ENCODE measurements around the gene SRGAP1.
"Not testable (repeated sequence)": the region's sequence is repeated elsewhere in the genome, so short reads cannot be mapped to it uniquely, and the experiment has no call there.

SRGAP1 gene

DNA sequence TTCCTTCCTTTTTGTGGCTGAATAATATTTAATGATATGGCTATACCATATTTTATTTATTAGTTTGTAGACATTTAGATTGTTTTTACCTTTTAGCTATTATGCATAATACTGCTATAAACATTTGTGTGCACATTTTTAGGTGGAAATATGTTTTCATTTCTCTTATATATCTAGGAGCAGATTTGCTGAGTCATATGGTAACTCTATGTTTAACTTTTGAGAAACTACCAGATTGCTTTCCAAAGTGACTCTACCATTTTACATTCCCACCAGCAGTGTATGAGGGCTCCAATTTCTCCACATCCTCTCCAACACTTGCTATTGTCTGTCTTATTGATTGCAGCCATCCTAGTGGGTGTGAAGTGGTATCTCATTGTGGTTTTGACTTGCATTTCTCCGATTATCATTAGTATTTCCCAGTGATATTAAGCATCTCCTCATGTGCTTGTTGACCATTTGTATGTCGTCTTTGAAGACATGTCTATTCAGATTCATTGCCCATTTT lies 217.4 kb downstream of the SRGAP1 start:
- DNase-seq: no peak

DNA sequence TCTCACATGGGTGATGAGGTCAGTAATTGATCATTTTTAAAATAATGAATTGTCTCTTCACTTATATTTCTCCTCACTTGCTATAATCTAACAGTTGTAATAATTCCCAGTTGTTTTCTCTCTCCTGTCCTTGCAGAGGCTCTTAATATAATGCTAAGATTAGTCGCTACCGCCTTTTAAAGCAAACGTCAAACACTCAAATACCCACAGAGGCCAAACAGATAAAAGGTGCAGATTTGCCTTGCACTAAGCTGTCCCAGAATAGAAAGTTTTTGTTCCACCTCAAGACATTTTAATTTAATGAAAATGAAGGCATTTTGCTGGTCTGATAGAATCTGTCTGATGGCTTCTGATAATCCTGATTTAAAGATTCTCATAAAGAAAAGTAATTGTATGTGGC lies 218.6 kb downstream of the SRGAP1 start:
- no peak for DNase-seq

GRCh38 chr12:64064240-64064639 lies 219.7 kb downstream of the SRGAP1 start:
- DNase-seq: no peak

DNA sequence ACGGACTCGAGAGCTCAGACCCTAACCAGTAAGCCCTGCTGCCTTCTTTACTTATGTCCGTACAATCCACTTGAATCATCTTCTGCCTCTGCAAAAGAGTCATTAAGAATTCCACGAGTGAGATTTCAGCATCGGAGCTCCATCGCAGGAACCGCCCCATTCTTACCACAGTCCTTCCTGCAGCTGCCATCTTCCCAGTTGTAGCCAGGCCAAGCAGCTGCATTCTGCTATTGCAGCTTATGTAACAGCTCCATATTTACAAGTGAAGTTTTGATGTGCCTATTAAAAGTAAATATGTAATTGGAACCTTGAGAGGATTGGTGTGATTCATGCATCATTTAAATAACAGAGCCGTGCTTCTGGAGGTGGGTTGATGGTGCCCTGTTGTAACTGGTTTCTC lies 220.2 kb downstream of the SRGAP1 start:
- no peak for DNase-seq

DNA sequence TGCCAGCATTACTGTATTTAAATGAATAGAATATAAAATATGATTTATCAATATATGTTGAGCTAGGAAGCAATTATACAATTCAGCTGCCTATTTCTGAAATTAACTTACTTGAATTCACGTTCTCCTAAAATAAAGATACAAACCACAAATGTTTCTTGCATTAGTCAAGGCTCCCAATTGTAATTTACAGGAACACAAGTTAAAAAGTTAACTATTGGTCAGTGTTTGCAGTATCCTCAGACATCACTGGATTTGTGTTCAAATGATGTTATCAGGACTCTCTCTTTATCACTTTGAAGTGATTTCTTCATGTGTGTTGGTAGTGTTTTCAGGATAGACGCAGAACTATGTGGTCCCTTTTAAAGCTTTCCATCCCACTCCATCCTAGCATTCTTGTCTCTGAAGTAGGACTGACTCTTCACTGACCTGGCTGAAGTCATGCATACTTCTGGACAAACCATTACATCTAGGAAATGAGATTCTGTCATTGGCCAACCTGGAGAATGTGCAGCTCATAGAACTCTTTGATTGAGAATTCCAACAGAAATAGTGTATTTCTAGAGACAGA lies 221.5 kb downstream of the SRGAP1 start:
- no peak for DNase-seq

DNA sequence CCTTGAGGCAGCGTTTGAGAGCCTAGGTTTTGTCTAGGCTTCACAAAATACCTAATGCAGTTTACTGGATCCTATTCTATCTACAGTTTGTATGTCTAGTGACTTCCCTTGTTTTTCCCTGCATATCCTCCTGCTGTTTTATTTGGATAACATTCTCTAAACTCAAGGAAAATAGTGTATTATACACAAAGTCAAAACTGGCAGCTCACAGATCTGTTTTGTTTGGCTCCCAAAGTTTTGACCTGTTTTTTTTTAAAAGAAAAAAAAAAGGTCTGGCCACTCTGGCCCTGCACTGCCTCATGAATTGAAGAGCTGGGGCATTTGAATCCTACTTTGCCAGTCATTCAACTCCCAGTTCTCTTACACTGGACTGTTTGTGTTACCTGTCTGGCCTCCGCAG lies 222.3 kb downstream of the SRGAP1 start:
- no peak for DNase-seq

GRCh38 chr12:64070454-64070853 lies 226.0 kb downstream of the SRGAP1 start:
- no peak for DNase-seq

DNA sequence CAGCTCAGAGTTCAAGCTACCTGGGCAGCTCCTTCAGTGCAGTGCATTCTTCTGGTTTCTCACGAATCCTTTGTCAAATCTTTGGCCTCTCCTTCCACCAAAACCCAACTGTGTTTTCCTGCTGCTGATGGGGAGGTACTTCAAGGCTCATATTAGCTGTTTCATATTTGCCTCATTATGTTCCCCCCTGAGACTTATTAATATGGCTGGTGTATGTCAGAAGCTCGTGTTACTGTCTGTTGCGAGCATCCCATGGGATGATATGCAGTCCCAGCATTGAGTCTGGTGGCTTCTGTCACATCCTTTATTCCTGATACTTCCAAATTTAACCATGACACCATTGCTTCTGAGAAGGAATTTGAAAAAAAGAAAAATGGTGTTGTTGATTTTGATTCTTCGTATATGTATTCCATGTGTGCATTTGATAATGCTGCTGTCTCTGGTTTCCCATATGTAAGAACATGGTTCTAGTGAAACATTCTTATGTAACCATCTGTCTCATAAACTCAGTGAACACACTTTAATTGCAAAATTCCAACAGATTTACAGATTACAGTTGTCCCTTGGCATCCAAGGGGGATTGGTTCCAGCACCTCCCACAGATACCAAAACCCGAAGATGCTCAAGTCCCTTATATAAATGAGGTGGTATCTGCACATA lies 228.5 kb downstream of the SRGAP1 start:
- no peak for DNase-seq

GRCh38 chr12:64076565-64076964 lies 232.1 kb downstream of the SRGAP1 start:
- DNase-seq: not testable (repeated sequence)

DNA sequence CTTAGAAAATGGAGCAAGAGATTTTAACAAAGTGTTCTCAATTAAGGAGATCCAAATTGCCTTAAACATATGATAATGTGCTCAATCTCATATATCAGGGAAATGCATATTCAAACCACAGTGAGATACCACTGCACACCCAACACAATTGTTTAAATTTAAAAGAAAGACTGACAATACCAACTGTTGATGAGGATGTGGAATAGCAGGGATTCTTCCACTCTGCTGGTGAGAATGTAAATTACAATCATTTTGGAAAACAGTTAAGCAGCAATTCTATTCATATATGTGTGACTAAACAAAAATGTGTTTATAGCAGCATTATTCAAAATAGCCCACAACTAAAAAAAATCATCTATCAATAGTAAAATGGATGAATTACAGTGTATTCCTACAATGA lies 233.4 kb downstream of the SRGAP1 start:
- DNase-seq: no peak

- DNase-seq: no peak
Observed at GRCh38 chr12:64080319-64081007, 236.0 kb downstream of the SRGAP1 start.

DNA sequence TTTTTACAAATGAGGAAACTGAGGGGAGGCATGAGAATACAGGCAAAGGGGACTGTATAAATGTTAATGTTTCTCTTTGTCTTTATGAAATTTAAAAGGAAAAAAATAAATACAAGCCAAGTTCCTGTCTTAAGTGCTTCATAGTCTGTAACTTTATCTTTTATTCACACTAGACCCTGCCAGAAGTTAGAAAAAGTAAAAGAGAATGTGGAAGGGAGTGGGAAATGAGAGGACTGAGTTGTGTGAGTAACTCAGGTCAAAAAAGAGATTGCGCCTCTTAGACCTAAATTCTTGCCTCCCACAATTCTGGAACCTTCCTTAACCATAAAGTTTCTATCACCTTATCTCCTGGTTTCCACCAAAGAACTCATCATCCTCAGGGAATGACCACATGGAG lies 236.5 kb downstream of the SRGAP1 start:
- DNase-seq: no peak

DNA sequence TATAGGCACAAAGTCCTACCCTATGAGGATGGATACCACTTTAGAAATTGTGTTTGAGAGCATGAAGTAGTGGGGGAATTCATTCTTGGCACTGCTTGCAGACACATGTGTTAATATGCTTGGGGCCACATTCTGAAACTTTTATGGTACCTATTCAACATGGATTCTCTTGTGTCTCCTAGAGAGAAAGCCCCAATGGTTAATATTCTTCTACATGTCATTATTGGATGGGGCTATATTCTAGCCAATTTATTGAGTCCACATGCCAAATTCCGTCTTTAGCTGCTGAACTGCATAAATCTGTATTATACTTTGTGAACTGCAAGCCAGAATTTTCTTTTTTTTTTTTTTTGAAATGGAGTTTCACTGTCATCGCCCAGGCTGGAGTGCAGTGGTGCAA lies 237.6 kb downstream of the SRGAP1 start:
- no peak for DNase-seq

DNA sequence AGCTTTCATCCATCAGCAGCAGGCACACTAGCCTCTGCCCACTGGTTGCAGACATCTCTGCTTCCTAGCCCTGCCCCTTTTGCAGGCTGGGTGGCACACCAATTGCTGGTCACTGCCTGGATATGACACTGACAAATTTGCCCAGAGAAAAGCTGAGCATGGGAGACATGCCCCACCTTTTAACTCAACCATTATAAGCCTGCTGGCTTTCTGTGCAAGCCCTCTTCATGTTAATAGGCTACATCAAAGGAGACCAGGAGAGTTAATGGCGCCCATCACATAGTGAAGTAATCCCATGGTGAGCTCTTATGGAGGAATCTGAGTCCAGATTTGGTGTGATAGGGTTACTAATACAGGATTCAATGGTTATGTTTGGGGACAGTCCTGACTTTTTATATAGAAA lies 238.4 kb downstream of the SRGAP1 start:
- no peak for DNase-seq

DNA sequence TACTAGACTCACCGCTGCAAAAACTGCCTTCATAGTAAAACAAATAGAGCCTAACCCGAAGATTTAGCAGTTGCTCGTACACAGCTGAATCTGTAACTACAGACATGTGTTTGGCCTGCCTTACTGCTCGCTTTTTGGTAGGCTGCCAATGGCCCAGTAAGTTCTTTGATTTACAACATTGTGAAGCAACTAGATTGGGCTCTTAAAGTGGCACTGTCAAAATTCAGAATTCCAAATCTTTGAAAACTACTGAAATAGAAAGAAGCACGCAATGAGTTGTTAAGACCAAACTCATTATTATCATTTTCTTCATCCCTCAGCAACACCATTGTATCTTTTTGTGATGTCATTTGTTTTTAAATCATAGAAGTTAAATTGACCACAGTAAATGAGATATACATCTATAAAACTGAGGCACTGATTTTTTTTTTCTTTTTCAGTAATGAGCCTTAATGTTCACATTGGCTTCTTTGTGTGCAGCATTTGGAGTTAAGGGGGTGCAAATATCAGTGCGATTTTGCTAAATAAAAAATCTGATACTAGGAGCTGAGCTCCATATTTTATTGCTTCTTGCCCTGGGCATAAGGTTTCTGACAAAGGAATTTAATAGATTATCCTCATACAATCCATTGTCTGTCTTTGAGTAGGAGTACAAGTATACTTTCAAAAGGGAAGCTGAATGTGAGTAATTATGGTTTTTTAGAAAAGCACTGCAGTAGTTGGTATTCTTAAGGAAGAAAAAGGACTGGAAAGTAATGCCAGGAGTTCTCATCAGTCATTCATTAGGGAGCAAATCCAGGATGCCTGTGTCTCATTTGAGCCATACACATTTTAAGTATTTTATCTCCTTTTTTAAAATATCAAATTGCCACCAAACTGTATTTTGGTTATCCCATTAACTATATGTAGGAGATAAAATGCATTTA lies 239.0 kb downstream of the SRGAP1 start:
- DNase-seq: no peak

- DNase-seq: no peak
Observed at GRCh38 chr12:64085154-64085553, 240.7 kb downstream of the SRGAP1 start.

DNA sequence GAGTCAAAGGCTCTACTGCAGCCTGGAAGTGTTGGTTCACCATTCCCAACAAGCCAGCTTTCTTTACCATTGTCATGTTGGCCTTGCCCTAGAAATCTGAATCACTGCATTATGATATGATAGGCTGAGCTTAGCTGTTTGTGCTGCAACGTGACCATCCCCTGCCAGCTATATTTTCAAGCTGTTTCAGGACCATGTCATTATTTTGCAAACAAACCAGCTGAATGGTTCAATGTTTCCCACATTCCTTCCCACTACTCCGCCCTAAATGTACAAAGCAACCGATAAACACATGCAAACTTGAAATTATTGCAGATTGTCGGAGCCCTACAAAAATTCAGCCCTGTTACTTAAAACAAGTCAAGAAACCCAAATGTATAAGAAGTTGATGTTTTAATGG lies 241.5 kb downstream of the SRGAP1 start:
- no peak for DNase-seq

DNA sequence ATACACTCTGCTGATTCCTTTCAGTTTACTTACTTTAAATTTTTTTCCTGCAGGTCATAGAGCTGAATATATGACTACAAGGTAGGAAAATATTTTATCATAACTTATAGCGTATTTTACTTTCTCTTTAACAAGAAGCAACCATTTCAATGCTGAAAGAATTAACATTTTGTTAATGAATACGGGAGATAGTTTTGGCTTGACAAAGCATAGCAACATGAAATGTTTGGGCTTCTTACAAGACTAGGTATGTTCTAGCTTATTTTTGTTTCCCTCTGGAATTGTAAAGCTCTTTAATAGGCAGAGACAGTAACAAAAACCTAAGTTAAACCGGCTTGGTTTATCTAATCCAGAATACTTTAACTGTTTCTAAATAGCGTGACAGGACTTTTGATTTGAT lies 242.4 kb downstream of the SRGAP1 start:
- no peak for DNase-seq

- DNase-seq: no peak
Observed at GRCh38 chr12:64087761-64088160, 243.3 kb downstream of the SRGAP1 start.

DNA sequence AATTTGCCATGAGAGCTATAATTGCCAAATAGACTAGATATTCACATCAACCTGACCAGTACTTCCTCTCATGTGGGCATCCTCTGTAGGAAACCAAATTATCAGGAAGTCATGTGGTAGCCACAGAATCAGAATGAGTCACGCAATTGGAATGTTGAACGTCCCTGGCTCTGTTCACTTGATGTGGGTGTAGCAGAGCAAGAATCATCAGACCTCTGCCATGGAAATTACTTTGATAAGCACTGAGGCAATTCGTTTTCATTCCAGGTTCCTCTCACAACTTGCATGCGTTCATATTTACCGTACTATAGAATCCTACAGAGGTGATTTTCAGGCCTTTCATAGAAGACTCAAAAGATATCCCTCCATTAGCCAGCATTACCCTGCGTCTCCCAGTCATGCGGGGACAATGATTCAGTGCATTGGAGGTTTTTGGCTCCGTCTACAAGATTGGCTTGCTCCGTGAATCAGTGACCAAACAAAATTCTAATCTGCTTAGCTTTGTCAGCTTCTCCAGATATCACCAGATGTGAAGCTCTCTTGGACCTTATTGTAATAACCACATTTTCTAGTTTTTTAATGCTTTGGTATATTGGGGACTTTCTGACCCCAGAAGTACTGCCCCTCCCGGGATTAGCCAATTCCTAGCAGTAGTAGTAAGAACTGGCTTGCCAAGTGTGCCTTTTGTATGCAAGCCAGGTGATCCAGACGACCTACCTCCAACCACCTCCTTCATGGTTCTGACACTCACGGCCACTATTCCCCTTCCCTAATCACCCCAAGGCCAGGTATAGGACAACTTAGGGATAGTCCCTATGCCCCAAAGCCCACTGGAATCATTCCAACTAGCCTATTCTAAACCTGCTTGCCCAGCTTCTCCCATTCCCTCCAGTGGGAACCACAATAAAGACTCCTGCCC lies 244.2 kb downstream of the SRGAP1 start:
- DNase-seq: no peak

DNA sequence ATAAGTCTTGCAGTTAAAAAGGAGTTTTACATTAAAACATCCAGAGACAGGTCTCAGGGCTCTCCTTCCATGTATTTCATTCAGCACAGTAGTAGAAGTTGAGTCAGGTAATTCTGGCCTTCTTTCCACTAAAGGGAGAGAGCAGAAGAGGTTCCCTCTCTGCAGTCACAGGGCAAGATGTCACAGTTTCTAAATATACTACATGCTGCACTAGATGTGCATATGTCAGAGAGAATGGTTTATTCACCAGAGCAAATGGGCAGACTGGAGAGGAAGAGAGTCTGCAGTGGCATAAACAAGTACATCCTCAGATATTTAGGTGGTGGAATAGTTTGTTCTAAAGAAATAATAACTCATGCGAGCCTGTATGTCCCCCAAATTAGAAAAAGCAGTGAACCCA lies 245.5 kb downstream of the SRGAP1 start:
- no peak for DNase-seq

- DNase-seq: no peak
Observed at GRCh38 chr12:64091186-64091585, 246.7 kb downstream of the SRGAP1 start.
